ENCODE results near the gene NPBWR2.

The NPBWR2 gene

GRCh38 chr20:64053841-64054661 lies 53.3 kb downstream of the NPBWR2 start:
- no peak for DNase-seq
